H9 (cell line): ENCODE results near the gene COG3. TPM values are rescaled to one million over a fixed set of nuclear protein-coding genes. Genes with fewer than 3 reads are reported as not detected.

ENCODE experiments used
- DNase-seq: peaks from one replicate; pipeline ENCODE4 v3.0.0-alpha.2; 2017
- H2AFZ ChIP-seq: one replicate; pipeline ENCODE4 v1.6.1; 2013; ENCODE audit warnings: mild to moderate bottlenecking, low read length, control low read depth, moderate library complexity
- H2AK5ac ChIP-seq: 2 replicates; pipeline ENCODE4 v1.6.1; 2013; ENCODE audit warnings: low read length, control low read depth, mixed read lengths; ENCODE audit not compliant: insufficient read length
- H2BK120ac ChIP-seq: one replicate; pipeline ENCODE4 v1.6.1; 2013; ENCODE audit warnings: low read depth, mild to moderate bottlenecking, low read length, control low read depth, inconsistent platforms; ENCODE audit not compliant: poor library complexity, severe bottlenecking
- H2BK12ac ChIP-seq: 2 replicates; pipeline ENCODE4 v1.6.1; 2013; ENCODE audit warnings: low read length, control low read depth, mixed read lengths, low read depth; ENCODE audit not compliant: insufficient read length
- H2BK15ac ChIP-seq: 2 replicates; pipeline ENCODE4 v1.6.1; 2013; ENCODE audit warnings: low read depth, low read length, control low read depth
- H2BK20ac ChIP-seq: one replicate; pipeline ENCODE4 v1.6.1; 2013; ENCODE audit warnings: low read depth, mild to moderate bottlenecking, low read length, control low read depth, inconsistent platforms; ENCODE audit not compliant: poor library complexity, severe bottlenecking
- H2BK5ac ChIP-seq: 2 replicates; pipeline ENCODE4 v1.6.1; 2013; ENCODE audit warnings: low read length, control low read depth, mixed read lengths; ENCODE audit not compliant: insufficient read length
- H3K14ac ChIP-seq: 2 replicates; pipeline ENCODE4 v1.6.1; 2013; ENCODE audit warnings: low read length, control low read depth; ENCODE audit not compliant: insufficient read depth
- H3K18ac ChIP-seq: 2 replicates; pipeline ENCODE4 v1.6.1; 2013; ENCODE audit warnings: low read depth, mild to moderate bottlenecking, mixed read lengths, low read length, control low read depth; ENCODE audit not compliant: insufficient read length
- H3K23ac ChIP-seq: 2 replicates; pipeline ENCODE4 v1.6.1; 2013; ENCODE audit warnings: low read length, control low read depth, mixed read lengths, low read depth; ENCODE audit not compliant: insufficient read length
- H3K23me2 ChIP-seq: 2 replicates; pipeline ENCODE4 v1.6.1; 2013; ENCODE audit warnings: low read depth, mild to moderate bottlenecking, mixed read lengths, low read length, control low read depth; ENCODE audit not compliant: insufficient read length, poor library complexity, severe bottlenecking
- H3K27ac ChIP-seq: 2 replicates; pipeline ENCODE4 v1.5.1; 2013; ENCODE audit warnings: low read length, control low read depth, mixed read lengths, low read depth; ENCODE audit not compliant: insufficient read length
- H3K27me3 ChIP-seq: 2 replicates; pipeline ENCODE4 v1.6.1; 2013; ENCODE audit warnings: low read length, control low read depth, inconsistent platforms; ENCODE audit not compliant: insufficient read depth
- H3K4ac ChIP-seq: 2 replicates; pipeline ENCODE4 v1.6.1; 2013; ENCODE audit warnings: low read depth, mild to moderate bottlenecking, control low read depth, inconsistent platforms, low read length, moderate library complexity
- H3K4me1 ChIP-seq: 2 replicates; pipeline ENCODE4 v1.6.1; 2013; ENCODE audit warnings: low read length, control low read depth, inconsistent platforms; ENCODE audit not compliant: insufficient read depth
- H3K4me2 ChIP-seq: 2 replicates; pipeline ENCODE4 v1.6.1; 2013; ENCODE audit warnings: low read length, control low read depth, mixed read lengths; ENCODE audit not compliant: insufficient read length, insufficient read depth
- H3K56ac ChIP-seq: 2 replicates; pipeline ENCODE4 v1.6.1; 2013; ENCODE audit warnings: low read depth, mild to moderate bottlenecking, mixed read lengths, low read length, control low read depth; ENCODE audit not compliant: insufficient read length
- H3K79me1 ChIP-seq: 2 replicates; pipeline ENCODE4 v1.6.1; 2013; ENCODE audit warnings: low read depth, mild to moderate bottlenecking, moderate library complexity, low read length, control low read depth, inconsistent platforms; ENCODE audit not compliant: insufficient read depth, poor library complexity, severe bottlenecking
- H3K79me2 ChIP-seq: 2 replicates; pipeline ENCODE4 v1.6.1; 2013; ENCODE audit warnings: low read length, control low read depth, inconsistent platforms; ENCODE audit not compliant: insufficient read depth
- H3K9ac ChIP-seq: 2 replicates; pipeline ENCODE4 v1.6.1; 2013; ENCODE audit warnings: low read length, control low read depth, mixed read lengths; ENCODE audit not compliant: insufficient read length; ENCODE audit errors: extremely low read depth
- H3K9me3 ChIP-seq: one replicate; pipeline ENCODE4 v1.6.1; 2013; ENCODE audit warnings: low read depth, low read length, inconsistent platforms; ENCODE audit not compliant: control insufficient read depth
- H3T11ph ChIP-seq: one replicate; pipeline ENCODE4 v1.6.1; 2013; ENCODE audit warnings: mild to moderate bottlenecking, low read length, control low read depth, inconsistent platforms
- H4K20me1 ChIP-seq: one replicate; pipeline ENCODE4 v1.6.1; 2013; ENCODE audit not compliant: control insufficient read depth, insufficient read length, insufficient read depth
- H4K5ac ChIP-seq: 2 replicates; pipeline ENCODE4 v1.6.1; 2013; ENCODE audit warnings: low read depth, mild to moderate bottlenecking, mixed read lengths, low read length, control low read depth; ENCODE audit not compliant: insufficient read length
- H4K8ac ChIP-seq: replicated peaks from 2 replicates; pipeline ENCODE4 v1.6.1; 2013; ENCODE audit warnings: low read length, control low read depth, mixed read lengths, low read depth; ENCODE audit not compliant: insufficient read length
- H4K91ac ChIP-seq: 2 replicates; pipeline ENCODE4 v1.6.1; 2013; ENCODE audit warnings: low read depth, mild to moderate bottlenecking, moderate library complexity, mixed read lengths, low read length, control low read depth; ENCODE audit not compliant: insufficient read length
- H3K27ac Mint-ChIP-seq, 3 experiments: 2 replicates in 2 of 3; 3 replicates in 1 of 3; pipeline ENCODE4 v1.8.0; 2020 to 2021; ENCODE audit warnings: mixed read lengths in 3 of 3, mild to moderate bottlenecking in 1 of 3, moderate library complexity in 1 of 3
- H3K27me3 Mint-ChIP-seq: 2 replicates; pipeline ENCODE4 v1.8.0; 2021; ENCODE audit warnings: low read depth, mild to moderate bottlenecking, moderate library complexity, mixed read lengths
- H3K36me3 Mint-ChIP-seq, 3 experiments: 2 replicates in 2 of 3; 3 replicates in 1 of 3; pipeline ENCODE4 v1.8.0; 2020 to 2021; ENCODE audit warnings: low read depth in 3 of 3, mixed read lengths in 3 of 3; ENCODE audit not compliant: insufficient read depth in 1 of 3
- H3K4me1 Mint-ChIP-seq, 2 experiments: 2 replicates each; pipeline ENCODE4 v1.8.0; 2020; ENCODE audit warnings: mixed read lengths in 2 of 2
- H3K4me3 Mint-ChIP-seq, 2 experiments: 2 replicates in 1 of 2; 3 replicates in 1 of 2; pipeline ENCODE4 v1.8.0; 2020 to 2021; ENCODE audit warnings: mild to moderate bottlenecking in 2 of 2, mixed read lengths in 2 of 2, moderate library complexity in 1 of 2
- H3K9me3 Mint-ChIP-seq, 2 experiments: 2 replicates in 1 of 2; 3 replicates in 1 of 2; pipeline ENCODE4 v1.8.0; 2020; ENCODE audit warnings: mild to moderate bottlenecking in 2 of 2, mixed read lengths in 2 of 2, moderate library complexity in 1 of 2
- WGBS: extraction: QIAGEN DNeasy Blood & Tissue Kit; methylation state at CpG from one replicate; pipeline ENCODE4 v1.1.7; 2013; ENCODE audit warnings: missing lambda C conversion rate, low lambda C conversion rate, mixed read lengths; ENCODE audit not compliant: insufficient read length; ENCODE audit errors: extremely low coverage; 5-methylcytosine and 5-hydroxymethylcytosine counted together
- total RNA-seq: library from RNA; stranded (reverse); gene quantifications from 2 replicates; pipeline ENCODE4 v1.2.1, GENCODE V29; 2021
- TF ChIP-seq, protein P1 (sequence below): fragments of 200-600 bp; sonication (generic); conservative IDR thresholded peaks from 3 replicates; pipeline ENCODE4 v1.8.0; 2021; ENCODE audit warnings: antibody characterized with exemption, mild to moderate bottlenecking

Gene COG3
- total RNA-seq, 1 experiment from 2014 or later = 16.5 TPM

GRCh38 chr13:45432737-45433380 lies 31.9 kb upstream of the COG3 start:
- Histone ChIP-seq H2BK20ac (no peak overlapping the region), H3K56ac (no peak overlapping the region), H3K14ac (no peak overlapping the region), H4K5ac (no peak overlapping the region), H3K79me2 (no peaks in the 10 kb centered on the region), H3K4ac (no peak overlapping the region), H3K9ac (no peak overlapping the region), H3K79me1 (no peaks in the 10 kb centered on the region), H2AK5ac (no peak overlapping the region), H3K27ac (no peak overlapping the region), H3K23me2 (no peaks in the 10 kb centered on the region), H3T11ph (no peak overlapping the region), H3K4me2 (no peak overlapping the region), H2BK12ac (no peak overlapping the region), H3K9me3 (no peaks in the 10 kb centered on the region), H4K8ac (no peak overlapping the region), H2BK15ac (no peak overlapping the region), H4K20me1 (no peaks in the 10 kb centered on the region), H3K27me3 (no peaks in the 10 kb centered on the region), H3K4me1 (peaks cover 2% of the 10 kb centered on the region; the same call in 1 of the 2 replicates), H3K18ac (no peak overlapping the region), H2BK120ac (no peak overlapping the region), H2BK5ac (no peak overlapping the region), H2AFZ (no peak overlapping the region), H4K91ac (no peak overlapping the region), H3K23ac (no peak overlapping the region)
- TF ChIP-seq, protein P1, sequence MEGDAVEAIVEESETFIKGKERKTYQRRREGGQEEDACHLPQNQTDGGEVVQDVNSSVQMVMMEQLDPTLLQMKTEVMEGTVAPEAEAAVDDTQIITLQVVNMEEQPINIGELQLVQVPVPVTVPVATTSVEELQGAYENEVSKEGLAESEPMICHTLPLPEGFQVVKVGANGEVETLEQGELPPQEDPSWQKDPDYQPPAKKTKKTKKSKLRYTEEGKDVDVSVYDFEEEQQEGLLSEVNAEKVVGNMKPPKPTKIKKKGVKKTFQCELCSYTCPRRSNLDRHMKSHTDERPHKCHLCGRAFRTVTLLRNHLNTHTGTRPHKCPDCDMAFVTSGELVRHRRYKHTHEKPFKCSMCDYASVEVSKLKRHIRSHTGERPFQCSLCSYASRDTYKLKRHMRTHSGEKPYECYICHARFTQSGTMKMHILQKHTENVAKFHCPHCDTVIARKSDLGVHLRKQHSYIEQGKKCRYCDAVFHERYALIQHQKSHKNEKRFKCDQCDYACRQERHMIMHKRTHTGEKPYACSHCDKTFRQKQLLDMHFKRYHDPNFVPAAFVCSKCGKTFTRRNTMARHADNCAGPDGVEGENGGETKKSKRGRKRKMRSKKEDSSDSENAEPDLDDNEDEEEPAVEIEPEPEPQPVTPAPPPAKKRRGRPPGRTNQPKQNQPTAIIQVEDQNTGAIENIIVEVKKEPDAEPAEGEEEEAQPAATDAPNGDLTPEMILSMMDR = no peak
- H3K9me3 Mint-ChIP-seq = no peaks in the 10 kb centered on the region
- H3K4me3 Mint-ChIP-seq = no peak overlapping the region
- DNase-seq = no peak
- H3K36me3 Mint-ChIP-seq = no peaks in the 10 kb centered on the region
- no CpG with 5 or more reads among the region's 6 CpGs for WGBS
- H3K4me1 Mint-ChIP-seq = peaks cover 0 to 5% of the 10 kb centered on the region in 2 experiments; a peak in 2 of 4 replicates
- no peaks in the 10 kb centered on the region; the same call in 1 of the 2 replicates for H3K27me3 Mint-ChIP-seq
- H3K27ac Mint-ChIP-seq = no peak overlapping the region
